GM12801 (cell line): ENCODE measurements around the gene LSM5.

ENCODE experiments used
- CTCF ChIP-seq: IDR thresholded peaks from one replicate; pipeline ENCODE4 v1.5.1; 2011; ENCODE audit warnings: control low read depth; ENCODE audit not compliant: insufficient read length; ENCODE audit errors: extremely low read depth

The LSM5 gene

GRCh38 chr7:32447218-32447617 lies 43.0 kb downstream of the LSM5 start:
- TF ChIP-seq CTCF, result no peak

GRCh38 chr7:32436146-32436928 lies 53.8 kb downstream of the LSM5 start:
- no peak for TF ChIP-seq CTCF
